CD4-positive, alpha-beta T cell treated with Interleukin-2 at 100 ng/mL for 4 hours (primary cell): ENCODE measurements around the gene DMGDH.

Experiments used
- DNase-seq: peaks from one replicate; pipeline ENCODE4 v3.0.0-alpha.2; 2020; ENCODE audit warnings: low spot score

The DMGDH gene

GRCh38 chr5:79069488-79070349, at the start of gene DMGDH, which contains the start of gene BHMT2:
Gene DMGDH, minus strand, starts transcription at chr5:79069674. Its CDS starts 54 bp downstream, at chr5:79069620.
Gene BHMT2, plus strand, starts transcription at chr5:79069767. Its CDS starts 16 bp downstream, at chr5:79069783.
- no peak for DNase-seq

- DNase-seq: no peak
Observed at GRCh38 chr5:79112703-79113058, 43.2 kb upstream of the DMGDH start.

- DNase-seq: no peak
Observed at GRCh38 chr5:79111960-79112702, 42.7 kb upstream of the DMGDH start.

- no peak for DNase-seq
Observed at GRCh38 chr5:79111387-79111959, 42.0 kb upstream of the DMGDH start, which contains the start of gene BHMT. Gene BHMT, plus strand, starts transcription at chr5:79111809. Its CDS starts 77 bp downstream, at chr5:79111886.

- DNase-seq: peak; percentile 20
Observed at GRCh38 chr5:79109527-79110492, 40.3 kb upstream of the DMGDH start.

- no peak for DNase-seq
Observed at GRCh38 chr5:79108792-79109191, 39.3 kb upstream of the DMGDH start.

DNA sequence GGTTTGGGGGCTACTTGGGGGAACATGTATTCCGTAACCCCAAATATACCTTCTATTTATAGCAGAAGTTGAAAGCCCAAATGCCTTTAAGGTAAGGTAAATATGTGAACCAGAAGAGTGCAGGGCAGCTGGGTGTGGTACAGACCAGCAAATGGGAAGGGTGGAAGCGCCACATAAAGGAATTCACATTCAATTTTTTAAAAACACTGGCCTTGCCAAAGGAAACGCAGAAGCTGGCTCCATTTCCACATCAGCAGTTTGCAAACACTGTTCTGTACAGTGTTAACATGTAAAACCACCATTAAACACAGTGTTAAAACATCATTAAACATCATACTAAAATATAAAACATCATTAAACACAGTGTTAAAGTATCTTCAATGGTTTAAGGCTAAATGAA, 38.6 kb upstream of the DMGDH start:
- DNase-seq: no peak

- no peak for DNase-seq
Observed at GRCh38 chr5:79107020-79107796, 37.7 kb upstream of the DMGDH start.

DNA sequence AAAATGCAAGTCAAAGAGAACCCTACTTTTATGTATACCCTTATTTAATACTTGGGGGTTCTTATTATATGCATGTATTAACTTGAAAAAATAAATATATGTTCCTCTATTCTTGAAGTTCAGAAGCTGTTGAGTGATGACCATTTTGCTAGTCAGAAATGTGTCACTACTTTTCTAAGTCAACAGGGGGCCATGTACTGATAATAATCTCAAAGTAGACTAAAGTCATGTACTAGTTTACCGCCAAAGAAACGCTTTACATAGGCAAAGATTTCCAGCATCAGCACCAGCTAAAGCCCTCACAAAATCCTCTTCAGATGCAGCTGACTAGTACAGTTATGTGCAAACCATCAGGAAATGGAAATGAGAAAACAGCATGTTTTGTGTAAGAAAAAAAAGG, 36.4 kb upstream of the DMGDH start:
- DNase-seq: no peak

GRCh38 chr5:79093762-79094161, 24.3 kb upstream of the DMGDH start:
- DNase-seq: no peak

DNA sequence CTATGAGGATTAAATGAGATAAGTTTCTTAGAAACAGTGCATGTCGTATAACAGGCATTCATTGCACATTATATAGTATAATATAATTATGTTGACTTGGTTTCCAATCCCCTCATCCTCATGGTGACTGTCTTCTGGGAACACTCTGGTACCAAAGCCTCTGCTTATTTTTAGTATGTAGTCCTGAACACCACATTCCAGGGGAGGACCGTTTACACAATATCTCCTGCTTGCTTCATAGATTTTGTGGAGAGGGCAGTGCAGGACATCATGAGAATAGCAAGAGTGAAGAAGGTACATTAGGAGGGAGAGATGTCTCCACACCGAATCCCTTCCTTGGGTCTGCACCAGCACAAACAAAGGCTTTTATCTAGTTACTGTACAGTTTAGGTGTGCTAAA, 21.6 kb upstream of the DMGDH start:
- DNase-seq: no peak

- DNase-seq: no peak
Observed at GRCh38 chr5:79088507-79088906, 19.0 kb upstream of the DMGDH start.

DNA sequence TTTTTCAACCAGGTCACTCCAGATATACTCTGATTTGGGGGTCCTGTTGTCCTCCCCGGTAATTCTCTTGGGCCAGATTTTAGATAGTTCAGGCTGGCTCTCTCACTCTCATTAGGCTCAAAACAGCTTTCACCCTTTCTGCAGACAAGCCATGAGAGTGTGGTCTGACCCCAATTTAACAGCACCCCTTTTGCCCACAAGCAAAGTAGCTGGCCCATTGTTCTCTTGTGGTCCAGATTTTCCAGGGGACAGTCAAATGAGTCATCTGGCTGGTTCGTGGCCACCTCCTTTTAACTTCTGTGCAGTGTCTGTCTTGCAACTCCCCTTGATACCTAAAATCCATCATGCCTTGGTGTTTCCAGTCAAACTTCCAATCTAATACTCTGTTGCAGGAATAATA, 16.6 kb upstream of the DMGDH start:
- no peak for DNase-seq

DNA sequence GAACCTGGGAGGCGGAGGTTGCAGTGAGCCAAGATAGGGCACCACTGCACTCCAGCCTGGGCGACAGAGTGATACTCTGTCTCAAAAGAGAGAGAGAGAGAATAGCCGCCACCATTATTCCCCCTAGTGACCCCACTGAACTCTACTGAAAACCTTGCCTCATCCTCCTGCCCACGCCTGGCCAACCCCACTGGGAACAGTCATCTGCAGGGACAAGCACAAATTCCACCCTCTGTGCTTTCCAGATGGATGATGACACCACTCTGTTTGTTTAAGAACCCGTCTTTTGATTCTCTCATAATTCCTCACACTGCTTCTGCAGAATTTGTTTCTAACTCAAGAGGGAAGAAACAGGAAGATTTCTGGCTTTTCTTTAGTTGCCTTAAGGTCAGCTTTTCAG, 12.3 kb upstream of the DMGDH start:
- DNase-seq: no peak

GRCh38 chr5:79080804-79081203, 11.3 kb upstream of the DMGDH start:
- DNase-seq: no peak

GRCh38 chr5:79077680-79078365, 8.3 kb upstream of the DMGDH start:
- DNase-seq: no peak

- DNase-seq: no peak
Observed at GRCh38 chr5:79076819-79077218, 7.3 kb upstream of the DMGDH start.

GRCh38 chr5:79075646-79076426, 6.4 kb upstream of the DMGDH start:
- DNase-seq: no peak

GRCh38 chr5:79074641-79075040, 5.2 kb upstream of the DMGDH start:
- no peak for DNase-seq

- no peak for DNase-seq
Observed at GRCh38 chr5:79070350-79070667, 835 bp upstream of the DMGDH start.
